KMS-11 (cell line): ENCODE data around the gene B3GNT5.

Experiments
- H2AFZ ChIP-seq: fragments of 200-600 bp; sonication (generic); 2 replicates; pipeline ENCODE4 v1.6.1; 2016; ENCODE audit warnings: antibody characterized with exemption, mixed run types, low read depth
- H3K27ac ChIP-seq: fragments of 200-600 bp; sonication (generic); 2 replicates; pipeline ENCODE4 v1.6.1; 2016; ENCODE audit warnings: mild to moderate bottlenecking, mixed run types
- H3K27me3 ChIP-seq: fragments of 200-600 bp; sonication (generic); 2 replicates; pipeline ENCODE4 v1.6.1; 2017; ENCODE audit warnings: mild to moderate bottlenecking, low read depth, mixed run types, moderate library complexity; ENCODE audit not compliant: insufficient read depth
- H3K36me3 ChIP-seq: fragments of 200-600 bp; sonication (generic); 2 replicates; pipeline ENCODE4 v1.6.1; 2017; ENCODE audit warnings: mild to moderate bottlenecking, mixed run types; ENCODE audit not compliant: insufficient read depth
- H3K4me1 ChIP-seq: fragments of 200-600 bp; sonication (generic); 2 replicates; pipeline ENCODE4 v1.6.1; 2016; ENCODE audit warnings: mild to moderate bottlenecking, low read depth, mixed run types; ENCODE audit not compliant: poor library complexity, severe bottlenecking
- H3K4me2 ChIP-seq: fragments of 200-600 bp; sonication (generic); 2 replicates; pipeline ENCODE4 v1.7.0; 2016; ENCODE audit warnings: mild to moderate bottlenecking, mixed run types
- H3K4me3 ChIP-seq: fragments of 200-600 bp; sonication (generic); IDR thresholded peaks from 2 replicates; pipeline ENCODE4 v1.6.1; 2017; ENCODE audit warnings: low read depth, low read length, mixed read lengths; ENCODE audit not compliant: insufficient read depth
- H3K79me2 ChIP-seq: fragments of 200-600 bp; sonication (generic); 2 replicates; pipeline ENCODE4 v1.6.1; 2016; ENCODE audit warnings: low read depth, mixed run types; ENCODE audit not compliant: insufficient read depth
- H3K9ac ChIP-seq: fragments of 200-600 bp; sonication (generic); 2 replicates; pipeline ENCODE4 v1.6.1; 2016; ENCODE audit warnings: mild to moderate bottlenecking, mixed run types
- H4K20me1 ChIP-seq: fragments of 200-600 bp; sonication (generic); 2 replicates; pipeline ENCODE4 v1.6.1; 2016; ENCODE audit warnings: mild to moderate bottlenecking, mixed run types; ENCODE audit not compliant: insufficient read depth
- CTCF ChIP-seq: fragments of 200-600 bp; sonication (generic); conservative IDR thresholded peaks from 2 replicates; pipeline ENCODE4 v1.6.1; 2017; ENCODE audit warnings: low read depth, mild to moderate bottlenecking, antibody characterized with exemption, low read length, moderate library complexity, mixed read lengths

The B3GNT5 gene

DNA sequence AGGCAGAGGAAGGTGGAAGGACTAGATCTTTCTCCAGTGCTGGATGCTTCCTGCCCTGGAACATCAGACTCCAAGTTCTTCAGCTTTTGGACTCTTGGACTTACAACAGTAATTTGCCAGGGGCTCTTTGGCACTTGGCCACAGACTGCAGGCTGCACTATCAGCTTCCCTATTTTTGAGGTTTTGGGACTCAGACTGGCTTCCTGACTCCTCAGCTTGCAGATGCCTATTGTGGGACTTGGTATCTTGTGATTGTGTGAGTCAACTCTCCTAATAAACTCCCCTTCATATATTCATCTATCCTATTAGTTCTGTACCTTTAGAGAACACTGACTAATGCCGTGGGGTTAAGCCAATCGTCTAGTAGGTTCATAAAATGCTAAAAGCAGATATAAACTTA lies 8.8 kb upstream of the B3GNT5 start:
- H3K9ac ChIP-seq, result no peak overlapping the region
- no peak overlapping the region for H3K4me3 ChIP-seq
- H3K27me3 ChIP-seq, result no peaks in the 10 kb centered on the region
- H3K79me2 ChIP-seq, result no peaks in the 10 kb centered on the region
- no peak for TF ChIP-seq CTCF
- H2AFZ ChIP-seq, result no peak overlapping the region
- no peak overlapping the region for H3K4me2 ChIP-seq
- no peaks in the 10 kb centered on the region for H3K4me1 ChIP-seq
- no peak overlapping the region for H3K27ac ChIP-seq
- no peaks in the 10 kb centered on the region for H3K36me3 ChIP-seq
- H4K20me1 ChIP-seq, result no peaks in the 10 kb centered on the region

DNA sequence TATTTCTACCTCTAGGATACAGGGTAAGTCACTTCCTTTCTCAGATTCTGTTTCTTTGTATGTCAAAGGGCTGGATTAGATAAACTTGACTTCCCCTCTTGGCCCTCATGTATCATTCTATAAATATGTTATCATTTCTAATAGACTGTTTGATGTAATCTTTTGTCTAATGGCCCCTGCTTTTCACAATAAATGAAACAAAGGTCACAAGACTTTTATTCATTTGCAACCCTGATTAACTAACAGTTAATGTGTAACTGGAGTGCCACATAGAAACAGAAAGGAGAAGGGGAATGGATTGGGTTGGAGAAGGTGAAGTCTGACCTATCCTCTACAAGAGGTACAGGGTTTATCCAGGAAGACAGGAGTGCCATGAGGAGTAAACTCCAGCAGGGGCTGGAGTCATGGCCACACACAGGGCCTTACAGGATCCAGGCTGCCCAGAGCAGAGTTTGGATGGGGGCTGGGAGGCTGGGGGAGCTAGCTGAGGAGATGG lies 8.0 kb upstream of the B3GNT5 start:
- H3K4me3 ChIP-seq, result no peak overlapping the region
- no peak for TF ChIP-seq CTCF
- H3K36me3 ChIP-seq, result no peaks in the 10 kb centered on the region
- no peaks in the 10 kb centered on the region for H3K27me3 ChIP-seq
- H2AFZ ChIP-seq, result no peak overlapping the region
- H3K79me2 ChIP-seq, result no peaks in the 10 kb centered on the region
- H3K9ac ChIP-seq, result no peak overlapping the region
- H3K4me1 ChIP-seq, result no peaks in the 10 kb centered on the region
- no peak overlapping the region for H3K4me2 ChIP-seq
- H4K20me1 ChIP-seq, result no peaks in the 10 kb centered on the region
- H3K27ac ChIP-seq, result no peak overlapping the region

GRCh38 chr3:183247011-183247589 lies 6.0 kb upstream of the B3GNT5 start:
- H3K27ac ChIP-seq, result no peak overlapping the region
- H3K4me2 ChIP-seq, result no peak overlapping the region
- H4K20me1 ChIP-seq, result no peaks in the 10 kb centered on the region
- no peak overlapping the region for H3K4me3 ChIP-seq
- TF ChIP-seq CTCF, result no peak
- no peak overlapping the region for H2AFZ ChIP-seq
- H3K36me3 ChIP-seq, result no peaks in the 10 kb centered on the region
- H3K4me1 ChIP-seq, result no peaks in the 10 kb centered on the region
- H3K27me3 ChIP-seq, result no peaks in the 10 kb centered on the region
- H3K79me2 ChIP-seq, result no peaks in the 10 kb centered on the region
- no peak overlapping the region for H3K9ac ChIP-seq

GRCh38 chr3:183249006-183249718 lies 3.9 kb upstream of the B3GNT5 start:
- H3K9ac ChIP-seq, result no peak overlapping the region
- H3K79me2 ChIP-seq, result no peaks in the 10 kb centered on the region
- no peaks in the 10 kb centered on the region for H3K36me3 ChIP-seq
- H4K20me1 ChIP-seq, result no peaks in the 10 kb centered on the region
- H3K27me3 ChIP-seq, result no peaks in the 10 kb centered on the region
- H3K4me3 ChIP-seq, result no peak overlapping the region
- H3K4me1 ChIP-seq, result no peaks in the 10 kb centered on the region
- H3K4me2 ChIP-seq, result no peak overlapping the region
- no peak overlapping the region for H3K27ac ChIP-seq
- no peak for TF ChIP-seq CTCF
- H2AFZ ChIP-seq, result no peak overlapping the region
